ENCODE measurements around the gene UBAP2. TPM values are rescaled to one million over a fixed set of nuclear protein-coding genes. Genes with fewer than 3 reads are reported as not detected.

UBAP2 gene
- total RNA-seq, 8 experiments from 2014 or later = 12.3 to 40.4 (median 22.1) TPM

DNA sequence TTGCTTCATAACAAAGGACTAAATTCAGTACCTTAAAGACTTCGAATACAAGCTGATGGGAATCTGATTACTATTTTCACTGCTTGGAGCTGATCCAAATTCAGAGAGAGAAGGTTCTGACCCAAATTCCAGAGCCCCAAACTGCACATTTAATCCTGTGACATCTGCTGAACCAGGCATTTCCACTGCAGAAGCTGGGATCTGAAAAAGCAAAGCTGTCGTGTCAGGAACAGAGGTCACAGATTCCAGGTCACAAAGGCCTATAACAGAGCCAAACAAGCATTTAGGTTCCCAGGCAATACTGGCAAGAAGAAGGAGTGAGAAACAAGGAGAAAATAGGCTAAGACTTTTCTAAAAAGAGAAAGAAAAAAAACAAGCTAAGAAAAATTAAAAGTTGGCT is 105.3 kb downstream of the UBAP2 start:
- Histone ChIP-seq H3K4me1 (replicated peaks in 1 of 2) (no peaks in the 10 kb centered on the region), H3K4me3 (no peak overlapping the region), H3K27ac (no peak overlapping the region)
- in situ Hi-C loops (cut with MboI; ENCODE audit: low pct_unique_long_range_greater_than_20kb in 2 of 9, low sequenced_read_pairs in 9 of 9, unreplicated experiment in 9 of 9) = no loop called here
- ATAC-seq (replicated peaks in 6 of 8) = no peak
- WGBS, 10 experiments = 95 to 100% (median 100%) methylated on average over 1 to 2 of the region's 2 CpGs; no CpG with 5 or more reads in 4 of the 10 experiments

- in situ Hi-C loops (cut with MboI; ENCODE audit: low pct_unique_long_range_greater_than_20kb in 2 of 9, low sequenced_read_pairs in 9 of 9, unreplicated experiment in 9 of 9) = no loop called here
- Histone ChIP-seq H3K4me3 (no peak overlapping the region), H3K27ac (no peak overlapping the region), H3K4me1 (replicated peaks in 1 of 2) (no peaks in the 10 kb centered on the region)
- WGBS, 10 experiments = 83 to 100% (median 100%) methylated on average over 1 to 3 of the region's 3 CpGs
- peak in 3 of 8 experiments; percentile 92 to 99 (median 98) for ATAC-seq (replicated peaks in 6 of 8)
Observed at GRCh38 chr9:33942471-33943083, 106.1 kb downstream of the UBAP2 start.

DNA sequence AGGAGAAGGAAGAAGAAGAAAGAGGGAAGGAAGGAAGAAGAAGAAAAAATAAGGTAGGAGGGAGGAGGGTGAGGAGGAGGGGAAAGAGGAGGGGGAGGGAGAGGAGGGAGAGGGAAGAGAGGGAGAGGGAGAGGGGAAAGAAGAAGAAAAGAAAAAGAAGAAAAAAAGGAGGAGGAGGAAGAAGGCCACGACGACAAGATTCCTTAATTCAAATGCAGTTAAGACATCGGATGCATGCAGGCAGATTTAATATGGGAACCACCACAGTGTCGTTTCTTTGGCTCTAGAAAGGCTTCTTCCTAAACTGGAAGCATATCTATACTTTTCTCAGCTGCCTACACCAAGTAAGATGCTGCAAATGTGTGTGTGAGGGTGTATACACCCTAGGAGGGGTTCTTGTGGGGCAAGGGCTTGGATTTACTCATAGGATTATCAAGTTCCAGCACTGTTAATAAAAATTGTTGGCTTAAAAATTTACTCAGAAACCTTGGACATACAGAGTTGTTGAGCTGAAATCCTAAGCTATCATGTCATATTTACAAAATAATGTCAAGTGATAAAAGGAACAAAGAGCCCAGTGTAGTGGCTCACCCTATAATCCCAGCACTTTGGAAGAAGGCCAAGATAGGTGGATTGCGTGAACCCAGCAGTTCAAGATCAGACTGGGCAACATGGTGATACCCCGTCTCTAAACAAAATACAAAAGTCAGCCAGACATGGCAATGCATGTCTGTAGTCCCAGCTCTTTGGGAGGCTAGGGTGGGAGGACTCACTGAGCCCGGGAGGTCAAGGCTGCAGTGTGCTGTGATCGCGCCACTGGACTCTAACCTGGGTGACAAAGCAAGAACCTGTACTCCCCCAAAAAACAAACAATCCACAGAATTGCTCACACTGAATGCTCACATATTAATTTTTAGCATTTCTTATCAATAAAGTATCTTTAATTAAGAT is 108.5 kb downstream of the UBAP2 start:
- no peak for ATAC-seq (replicated peaks in 6 of 8)

DNA sequence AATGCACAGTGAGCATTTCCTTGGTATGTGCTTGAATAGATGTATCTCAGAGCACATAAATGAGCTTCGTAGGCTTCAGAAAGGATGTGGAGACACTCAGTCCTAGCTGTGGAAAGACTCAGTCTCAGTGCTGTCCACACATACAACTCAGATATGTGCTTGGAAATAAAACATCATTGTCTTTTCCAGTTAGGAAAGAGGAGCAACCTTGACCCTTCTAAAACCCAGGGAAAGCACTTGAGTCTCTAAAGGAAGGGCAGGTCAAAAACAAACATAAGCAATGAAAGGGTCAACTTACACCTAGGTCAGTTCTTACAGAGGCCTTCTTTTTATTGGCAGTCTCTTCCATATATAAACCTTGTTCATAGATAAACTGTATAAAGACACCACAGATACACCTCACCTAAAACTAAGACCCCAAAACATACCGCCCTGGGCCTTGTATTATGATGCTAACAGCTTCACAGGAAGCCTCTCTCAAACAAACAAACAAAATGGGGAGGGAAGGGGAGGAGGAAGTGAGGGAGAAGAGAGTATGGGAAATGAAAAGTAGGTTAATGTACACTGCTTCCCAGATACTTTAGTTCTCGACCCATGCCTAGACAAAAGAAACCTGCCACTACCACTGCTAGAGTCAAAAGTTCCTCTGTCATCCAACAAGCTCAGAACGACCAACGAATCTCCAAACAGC is 114.4 kb downstream of the UBAP2 start:
- H3K4me3 ChIP-seq = no peak overlapping the region
- in situ Hi-C loops (cut with MboI; ENCODE audit: low pct_unique_long_range_greater_than_20kb in 2 of 9, low sequenced_read_pairs in 9 of 9, unreplicated experiment in 9 of 9) = no loop called here
- no peak overlapping the region for H3K27ac ChIP-seq
- 66 to 93% (median 80%) methylated on average over 1 to 4 of the region's 5 CpGs; no CpG with 5 or more reads in 1 of the 10 experiments for WGBS, 10 experiments
- H3K4me1 ChIP-seq (replicated peaks in 1 of 2) = no peaks in the 10 kb centered on the region
- ATAC-seq (replicated peaks in 6 of 8) = no peak

More for the DNA sequence above, 108.5 kb downstream of the UBAP2 start:
- 82 to 100% (median 96%) methylated on average over 1 to 6 of the region's 9 CpGs; no CpG with 5 or more reads in 3 of the 10 experiments for WGBS, 10 experiments
- H3K4me1 ChIP-seq (replicated peaks in 1 of 2) = no peaks in the 10 kb centered on the region
- in situ Hi-C loops (cut with MboI; ENCODE audit: low pct_unique_long_range_greater_than_20kb in 2 of 9, low sequenced_read_pairs in 9 of 9, unreplicated experiment in 9 of 9) = no loop called here
- H3K4me3 ChIP-seq = no peak overlapping the region
- H3K27ac ChIP-seq = no peak overlapping the region

GRCh38 chr9:33932078-33932807 is 116.4 kb downstream of the UBAP2 start:
- in situ Hi-C loops (cut with MboI; ENCODE audit: low pct_unique_long_range_greater_than_20kb in 2 of 9, low sequenced_read_pairs in 9 of 9, unreplicated experiment in 9 of 9) = no loop called here
- H3K27ac ChIP-seq = no peak overlapping the region
- no peaks in the 10 kb centered on the region for H3K4me1 ChIP-seq (replicated peaks in 1 of 2)
- WGBS, 10 experiments = 77 to 100% (median 87%) methylated on average over 2 to 15 of the region's 20 CpGs; no CpG with 5 or more reads in 2 of the 10 experiments
- H3K4me3 ChIP-seq = no peak overlapping the region
- no peak for ATAC-seq (replicated peaks in 6 of 8)

- ATAC-seq (replicated peaks in 6 of 8) = peak in 4 of 8 experiments; percentile 30 to 50 (median 38)
- no peaks in the 10 kb centered on the region for H3K4me1 ChIP-seq (replicated peaks in 1 of 2)
- no peak overlapping the region for H3K4me3 ChIP-seq
- in situ Hi-C loops (cut with MboI; ENCODE audit: low pct_unique_long_range_greater_than_20kb in 2 of 9, low sequenced_read_pairs in 9 of 9, unreplicated experiment in 9 of 9) = no loop called here
- no peak overlapping the region for H3K27ac ChIP-seq
- 0 to 100% (median 82%) methylated on average over 1 to 3 of the region's 3 CpGs; no CpG with 5 or more reads in 5 of the 10 experiments for WGBS, 10 experiments
Observed at GRCh38 chr9:33931326-33931725, 117.4 kb downstream of the UBAP2 start.

GRCh38 chr9:33927694-33928093 is 121.0 kb downstream of the UBAP2 start:
- Histone ChIP-seq H3K27ac (no peak overlapping the region), H3K4me3 (no peak overlapping the region), H3K4me1 (replicated peaks in 1 of 2) (no peaks in the 10 kb centered on the region)
- ATAC-seq (replicated peaks in 6 of 8) = no peak
- in situ Hi-C loops (cut with MboI; ENCODE audit: low pct_unique_long_range_greater_than_20kb in 2 of 9, low sequenced_read_pairs in 9 of 9, unreplicated experiment in 9 of 9) = no loop called here
- WGBS, 10 experiments = 80 to 100% (median 100%) methylated on average over 2 to 8 of the region's 15 CpGs; no CpG with 5 or more reads in 7 of the 10 experiments

DNA sequence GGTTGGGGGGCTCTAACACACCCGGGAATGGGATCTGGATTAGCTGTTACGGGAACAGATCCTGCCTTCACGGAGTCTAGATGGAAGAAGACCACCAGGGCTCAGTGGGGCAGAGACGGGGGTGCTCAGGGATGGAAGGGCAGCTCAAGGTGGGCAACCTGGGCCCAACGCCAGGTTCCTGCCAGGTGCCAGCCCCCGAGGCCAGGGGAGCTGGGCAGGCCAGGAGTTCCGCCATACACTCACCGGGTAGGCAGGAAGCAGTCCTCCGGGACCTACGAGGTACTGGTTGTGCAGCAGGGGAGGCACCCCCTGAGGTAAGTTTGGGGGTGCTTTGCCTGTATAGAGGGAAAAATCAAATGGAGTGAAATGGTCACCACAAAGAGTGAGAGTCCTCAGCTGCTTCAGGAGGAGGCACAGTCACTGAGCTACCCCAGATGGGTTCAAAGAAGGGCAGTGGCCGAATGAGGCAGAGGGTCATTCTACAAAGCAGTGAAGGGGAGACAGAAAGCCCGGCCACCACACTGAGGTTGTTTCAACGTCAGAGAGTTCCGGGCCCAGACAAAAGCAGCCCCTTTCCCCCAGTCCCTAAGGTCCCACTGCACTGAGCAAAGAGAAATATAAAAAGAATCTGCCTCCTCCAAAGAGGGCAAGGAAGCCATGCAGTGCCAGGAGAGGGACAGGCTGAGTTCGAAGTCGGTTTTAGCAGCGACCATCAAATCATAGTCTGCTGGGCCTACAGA is 121.8 kb downstream of the UBAP2 start:
- WGBS, 10 experiments = 60 to 100% (median 92%) methylated on average over 1 to 5 of the region's 17 CpGs; no CpG with 5 or more reads in 4 of the 10 experiments
- no peak overlapping the region for H3K4me3 ChIP-seq
- no peak for ATAC-seq (replicated peaks in 6 of 8)
- H3K4me1 ChIP-seq (replicated peaks in 1 of 2) = no peaks in the 10 kb centered on the region
- no peak overlapping the region for H3K27ac ChIP-seq
- in situ Hi-C loops (cut with MboI; ENCODE audit: low pct_unique_long_range_greater_than_20kb in 2 of 9, low sequenced_read_pairs in 9 of 9, unreplicated experiment in 9 of 9) = no loop called here

DNA sequence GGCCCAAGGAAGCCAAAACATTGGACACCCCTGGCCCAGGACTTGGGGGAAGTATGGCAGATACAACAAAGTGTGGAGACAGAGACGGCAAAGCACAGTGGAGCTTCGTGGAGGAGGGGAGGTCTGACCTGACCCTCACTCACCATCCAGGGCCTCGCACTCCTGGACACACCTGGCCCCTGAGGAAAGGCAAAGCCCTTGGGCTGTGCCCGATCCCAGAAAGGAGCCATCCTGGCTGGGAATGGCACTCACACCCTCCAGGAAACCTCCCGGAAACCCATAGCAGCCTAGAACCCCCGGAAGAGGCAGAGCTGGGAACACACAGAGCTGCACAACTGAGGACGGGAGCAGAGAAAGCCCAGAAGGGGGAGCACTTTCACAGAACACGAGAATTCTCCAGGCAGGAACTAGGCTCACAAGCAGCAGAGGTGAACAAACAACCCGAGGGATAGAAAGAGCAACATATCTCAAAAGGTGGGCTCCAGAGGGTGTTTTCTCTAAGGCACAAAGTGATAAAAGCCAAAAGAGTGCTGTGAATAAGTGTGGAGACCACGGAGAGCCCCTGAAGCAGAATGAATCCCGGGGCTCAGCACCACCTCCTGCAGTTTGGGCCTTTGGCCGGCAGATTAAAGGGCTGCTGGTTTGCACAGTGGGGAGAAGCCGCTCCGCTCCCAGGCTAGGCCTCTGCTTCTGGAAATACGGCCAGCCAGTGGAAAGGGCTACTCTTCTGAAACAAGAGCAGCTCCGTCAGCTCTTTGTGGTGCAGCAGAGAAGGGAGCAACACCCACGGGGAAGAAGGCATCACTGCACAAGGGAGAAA is 123.5 kb downstream of the UBAP2 start:
- in situ Hi-C loops (cut with MboI; ENCODE audit: low pct_unique_long_range_greater_than_20kb in 2 of 9, low sequenced_read_pairs in 9 of 9, unreplicated experiment in 9 of 9) = no loop called here
- Histone ChIP-seq H3K4me3 (no peak overlapping the region), H3K27ac (no peak overlapping the region), H3K4me1 (replicated peaks in 1 of 2) (no peaks in the 10 kb centered on the region)
- peak in 6 of 8 experiments; percentile 22 to 59 (median 46) for ATAC-seq (replicated peaks in 6 of 8)
- 40 to 80% (median 63%) methylated on average over 1 to 9 of the region's 17 CpGs for WGBS, 10 experiments

DNA sequence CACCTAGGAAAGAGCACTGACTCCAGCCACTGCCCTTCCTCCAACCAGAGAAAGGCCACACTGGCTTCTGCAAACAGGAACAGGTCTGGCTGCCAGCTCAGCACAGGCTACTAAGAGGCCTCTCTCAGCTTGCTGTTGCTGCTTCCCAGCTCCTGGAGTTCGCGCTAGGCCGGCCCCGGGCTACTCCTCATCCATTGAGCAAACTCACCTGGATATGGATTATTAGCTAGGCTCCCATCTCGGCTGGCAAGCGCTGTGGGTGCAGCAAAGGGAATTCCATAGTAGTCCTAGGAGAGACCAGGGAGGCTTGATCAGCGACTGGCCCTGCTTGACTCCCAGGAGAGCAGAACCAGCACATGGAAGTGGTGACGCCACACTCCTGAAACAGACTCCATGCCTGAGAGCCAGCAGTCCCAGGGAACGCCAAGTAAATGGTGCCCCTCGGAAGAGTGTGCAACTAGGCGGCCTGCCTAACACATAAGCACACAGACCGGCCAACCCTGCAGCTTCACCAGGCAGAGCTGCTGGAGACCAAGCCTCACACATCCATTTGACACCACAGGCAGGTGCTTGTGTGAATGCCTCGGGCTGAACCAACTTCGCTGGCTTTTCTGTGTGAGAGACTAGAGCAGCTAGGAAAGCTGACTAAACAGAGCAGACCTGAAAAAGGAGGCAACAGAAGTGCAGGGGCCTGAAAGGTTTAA is 124.5 kb downstream of the UBAP2 start:
- 85 to 100% (median 92%) methylated on average over 1 to 5 of the region's 14 CpGs; no CpG with 5 or more reads in 3 of the 10 experiments for WGBS, 10 experiments
- in situ Hi-C loops (cut with MboI; ENCODE audit: low pct_unique_long_range_greater_than_20kb in 2 of 9, low sequenced_read_pairs in 9 of 9, unreplicated experiment in 9 of 9) = no loop called here
- no peak overlapping the region for H3K27ac ChIP-seq
- H3K4me1 ChIP-seq (replicated peaks in 1 of 2) = no peaks in the 10 kb centered on the region
- peak in 2 of 8 experiments; percentile 2 to 9 for ATAC-seq (replicated peaks in 6 of 8)
- no peak overlapping the region for H3K4me3 ChIP-seq

DNA sequence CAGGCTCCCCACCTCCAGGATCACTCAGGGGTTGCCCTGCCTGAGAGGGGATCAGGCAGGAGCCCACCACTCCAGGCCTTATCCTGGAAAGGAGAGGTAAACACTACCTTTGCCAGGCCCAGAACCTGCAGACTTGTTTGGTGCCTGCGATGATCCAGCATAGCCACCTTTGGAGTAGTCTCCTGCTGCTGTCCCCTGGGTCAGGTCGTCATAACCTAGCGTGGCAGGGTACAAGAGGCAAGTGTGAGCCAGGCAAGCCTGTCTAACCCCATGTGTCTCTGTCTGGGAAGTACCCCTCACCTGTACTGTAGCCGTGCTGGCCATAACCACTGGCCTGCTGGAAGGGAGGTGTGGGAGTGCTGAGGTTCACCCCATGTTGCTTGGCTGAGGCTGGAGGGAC is 125.6 kb downstream of the UBAP2 start:
- WGBS, 10 experiments = 90 to 100% (median 97%) methylated on average over 1 to 3 of the region's 4 CpGs; no CpG with 5 or more reads in 6 of the 10 experiments
- Histone ChIP-seq H3K27ac (no peak overlapping the region), H3K4me3 (no peak overlapping the region), H3K4me1 (replicated peaks in 1 of 2) (no peaks in the 10 kb centered on the region)
- ATAC-seq (replicated peaks in 6 of 8) = peak in 1 of 8 experiments; percentile 4
- in situ Hi-C loops (cut with MboI; ENCODE audit: low pct_unique_long_range_greater_than_20kb in 2 of 9, low sequenced_read_pairs in 9 of 9, unreplicated experiment in 9 of 9) = no loop called here
